Measurements from ENCODE around the gene PNPLA2.

PNPLA2 gene

DNA sequence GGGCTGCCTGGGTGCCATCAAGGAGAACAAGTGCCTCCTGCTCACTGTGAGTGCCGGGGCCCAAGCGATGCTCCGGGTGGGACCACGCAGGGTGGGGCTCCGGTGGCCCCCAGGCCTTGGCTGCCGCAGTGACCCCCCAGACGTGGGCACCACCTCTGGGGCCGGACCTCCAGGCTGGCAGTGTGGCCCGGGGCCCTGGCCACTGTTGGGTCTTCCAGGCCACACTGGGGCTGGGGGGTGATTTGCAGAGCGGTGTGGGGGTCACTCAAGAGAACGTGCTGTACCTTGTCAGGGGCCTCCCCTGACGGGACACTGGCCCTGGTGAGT lies 43.9 kb downstream of the PNPLA2 start:
- no peak for FAIRE-seq

DNA sequence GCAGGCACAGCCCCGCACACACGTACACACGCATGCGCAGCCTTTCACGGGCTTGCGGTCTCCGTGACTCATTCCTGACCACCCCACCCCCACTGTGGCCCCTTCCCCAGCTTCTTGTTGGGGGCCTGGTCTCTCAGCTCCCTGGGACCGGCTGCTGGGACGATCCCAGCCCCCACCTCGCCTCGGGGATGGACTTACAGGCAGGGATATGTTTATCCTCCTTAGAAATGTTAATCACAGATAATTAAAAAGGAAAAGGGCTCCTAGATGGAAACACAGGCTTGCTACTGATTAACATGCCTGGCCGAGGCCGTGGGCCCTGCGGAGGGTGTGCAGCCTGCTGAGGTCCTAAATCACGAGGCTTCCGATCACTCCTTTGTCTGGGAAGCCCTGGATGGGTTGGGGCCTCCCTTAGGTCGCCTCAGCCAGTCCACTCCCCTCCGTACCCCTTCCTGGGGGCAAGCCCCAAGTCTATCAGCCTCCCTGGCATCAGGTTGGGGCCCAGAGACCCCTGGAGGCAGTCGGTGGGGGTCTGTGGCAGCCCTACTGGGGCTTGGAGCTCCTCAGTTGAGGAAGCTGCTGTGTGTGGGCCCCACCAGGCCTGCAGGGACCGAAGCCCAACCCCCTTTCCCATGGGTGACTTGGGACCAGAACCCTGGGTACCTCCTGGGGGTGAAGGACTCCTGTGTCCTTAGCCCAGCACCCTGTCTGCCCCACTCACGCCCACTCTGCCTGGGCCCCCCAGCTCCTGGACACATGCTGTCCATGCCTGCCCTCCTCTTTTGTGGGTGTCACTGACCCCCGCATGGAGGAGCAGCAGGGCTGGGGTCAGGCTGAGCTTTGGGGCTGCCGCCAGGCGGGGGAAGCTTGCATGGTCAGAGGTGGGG lies 44.6 kb downstream of the PNPLA2 start:
- FAIRE-seq = no peak

DNA sequence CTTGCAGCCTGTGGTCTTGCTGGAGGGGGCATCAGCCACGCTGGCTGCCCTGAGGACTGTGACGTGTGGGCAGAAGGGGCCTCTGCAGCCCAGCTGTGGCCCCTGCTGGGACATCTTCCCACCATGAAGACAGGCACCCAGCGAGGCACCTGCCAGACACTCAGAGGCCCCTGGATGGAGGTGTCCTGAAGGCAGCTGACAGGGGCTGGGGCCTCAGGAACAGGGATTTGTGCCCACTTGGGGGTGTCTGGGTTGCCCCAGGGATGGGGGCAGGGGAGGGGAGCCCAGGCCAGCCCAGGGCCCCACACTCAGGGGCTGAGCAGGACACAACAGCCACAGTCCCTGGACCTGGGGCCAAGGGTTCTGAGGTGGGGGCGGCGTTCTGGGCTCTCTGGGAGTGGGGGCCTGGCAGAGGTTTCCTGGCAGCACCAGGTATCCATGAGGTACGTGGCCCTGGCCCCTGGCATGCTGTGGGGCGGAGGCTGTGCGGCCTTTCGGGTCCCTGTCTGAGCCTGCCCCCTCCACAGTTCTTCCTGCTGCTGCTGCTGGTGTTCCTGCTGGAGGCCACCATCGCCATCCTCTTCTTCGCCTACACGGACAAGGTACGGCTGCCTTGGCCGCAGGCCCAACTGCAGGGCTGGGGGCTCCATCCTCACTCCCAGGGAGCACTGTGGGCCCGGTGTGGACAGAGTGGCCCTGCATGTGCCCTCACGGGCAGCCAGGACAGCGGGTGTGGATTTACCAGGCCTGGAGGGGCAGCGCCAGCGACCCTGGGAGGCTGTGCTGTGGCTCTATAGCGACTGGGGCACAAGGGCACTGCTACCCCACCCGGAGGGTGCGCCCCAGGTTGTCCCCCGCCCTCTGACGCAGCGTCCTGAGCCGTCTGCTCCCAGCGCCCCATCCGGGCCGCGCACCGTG lies 45.5 kb downstream of the PNPLA2 start:
- FAIRE-seq = no peak

DNA sequence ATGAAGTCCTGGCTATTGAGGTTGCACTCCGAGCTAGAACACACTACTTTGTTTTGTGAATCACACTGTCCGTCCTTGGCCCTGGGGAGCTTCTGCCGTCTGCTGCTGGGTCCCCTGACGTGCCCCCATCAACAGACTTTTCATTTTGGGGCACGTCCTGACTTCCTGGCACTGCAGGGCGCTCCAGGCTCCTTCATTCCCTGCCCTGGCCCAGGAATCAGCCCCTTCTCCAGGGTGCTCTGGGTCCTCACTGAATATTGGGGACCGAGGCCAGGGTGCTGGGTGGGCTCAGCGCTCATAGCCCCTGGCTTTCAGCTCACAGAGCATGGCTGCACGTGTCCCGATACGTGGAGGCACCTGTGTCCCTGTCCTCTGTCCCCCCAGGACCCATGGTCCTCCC lies 46.2 kb downstream of the PNPLA2 start:
- FAIRE-seq = no peak

DNA sequence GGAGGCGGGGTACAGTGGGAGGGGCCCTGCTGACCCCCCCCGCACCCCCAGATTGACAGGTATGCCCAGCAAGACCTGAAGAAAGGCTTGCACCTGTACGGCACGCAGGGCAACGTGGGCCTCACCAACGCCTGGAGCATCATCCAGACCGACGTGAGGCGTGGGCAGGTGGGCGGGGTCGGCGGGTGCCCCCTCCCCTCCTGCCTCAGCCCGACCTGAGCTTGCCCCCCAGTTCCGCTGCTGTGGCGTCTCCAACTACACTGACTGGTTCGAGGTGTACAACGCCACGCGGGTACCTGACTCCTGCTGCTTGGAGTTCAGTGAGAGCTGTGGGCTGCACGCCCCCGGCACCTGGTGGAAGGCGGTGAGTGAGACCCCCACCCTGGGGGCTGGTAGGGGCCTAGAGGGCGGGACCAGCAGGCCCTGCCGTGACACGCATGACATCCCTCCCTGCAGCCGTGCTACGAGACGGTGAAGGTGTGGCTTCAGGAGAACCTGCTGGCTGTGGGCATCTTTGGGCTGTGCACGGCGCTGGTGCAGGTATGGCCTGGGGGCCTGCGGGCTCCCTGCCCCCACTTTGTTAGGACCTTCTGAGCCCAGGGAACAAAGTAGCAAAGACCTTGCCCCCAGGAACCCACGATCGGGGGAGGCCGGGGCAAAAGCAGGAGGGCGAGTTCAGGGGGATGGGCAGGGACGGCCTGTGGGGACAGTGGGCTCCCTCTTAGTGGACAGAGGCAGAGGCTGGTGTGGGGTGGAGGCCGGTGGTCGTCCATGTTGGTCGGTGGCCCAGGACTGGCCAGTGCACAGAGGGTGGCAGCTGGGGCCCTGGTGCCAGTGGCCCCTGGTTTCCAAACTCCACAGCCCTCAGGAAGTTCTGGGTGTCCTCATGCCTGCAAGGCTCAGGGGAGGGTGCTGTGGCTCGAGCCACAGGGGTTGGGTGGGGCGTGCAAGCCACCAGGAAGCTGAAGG lies 47.0 kb downstream of the PNPLA2 start:
- FAIRE-seq = no peak

DNA sequence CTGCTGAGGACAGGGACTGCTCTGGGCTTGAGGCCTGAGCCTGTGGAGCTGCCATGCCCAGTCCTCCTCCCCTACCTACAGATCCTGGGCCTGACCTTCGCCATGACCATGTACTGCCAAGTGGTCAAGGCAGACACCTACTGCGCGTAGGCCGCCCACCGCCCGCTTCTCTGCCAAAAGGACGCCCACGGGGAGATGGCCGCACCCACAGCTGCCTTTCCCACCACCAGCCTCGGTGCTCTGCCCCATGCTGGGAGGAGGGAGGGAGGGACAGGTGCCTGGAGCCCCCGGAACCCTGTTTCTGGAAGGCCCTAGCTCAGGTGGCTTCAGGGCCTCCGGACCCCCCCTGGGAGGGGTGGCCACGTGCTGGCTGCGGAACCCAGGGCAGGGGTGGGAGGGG lies 47.8 kb downstream of the PNPLA2 start:
- FAIRE-seq = no peak

DNA sequence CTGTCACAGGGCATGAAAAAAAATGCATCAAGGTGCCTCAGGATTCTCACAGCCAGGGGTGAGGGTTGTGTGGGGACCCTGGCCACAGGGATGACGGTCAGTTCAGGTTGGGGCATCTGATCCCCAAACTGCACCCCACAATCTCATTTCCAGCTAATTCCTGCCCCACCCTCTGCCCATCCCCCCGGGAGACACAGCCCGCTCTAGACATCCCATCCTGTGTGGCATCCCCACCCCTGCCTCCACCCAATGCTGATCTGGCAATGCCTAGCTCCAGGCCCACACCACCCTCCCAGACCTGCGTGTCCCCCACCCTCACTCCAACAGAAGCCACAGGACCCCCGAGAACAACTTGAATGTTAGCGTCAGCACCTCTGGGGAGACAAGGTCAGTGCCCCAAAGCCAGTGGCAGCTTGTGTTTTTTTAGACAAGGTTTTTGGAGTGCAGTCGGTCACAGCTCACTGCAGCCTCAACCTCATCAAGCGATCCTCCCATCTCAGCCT lies 49.2 kb downstream of the PNPLA2 start:
- FAIRE-seq = no peak

DNA sequence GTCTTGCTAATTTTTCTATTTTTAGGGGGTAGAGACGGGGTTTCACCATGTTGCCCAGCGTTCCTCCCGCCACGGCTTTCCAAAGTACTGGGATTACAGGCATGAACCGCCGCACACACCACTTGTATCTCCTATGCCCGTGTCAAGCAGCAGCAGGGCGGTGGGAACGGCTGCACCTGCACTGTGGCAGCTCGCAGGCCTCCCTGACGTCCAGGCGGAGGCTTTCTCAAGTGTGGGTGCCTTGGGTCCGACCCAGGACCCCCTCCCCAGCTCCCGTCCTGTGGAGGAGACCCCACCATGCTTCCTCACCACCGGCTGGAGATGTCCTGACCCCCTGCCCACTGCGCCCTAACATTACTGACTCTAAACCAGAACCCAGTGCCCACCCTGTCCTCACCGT lies 49.7 kb downstream of the PNPLA2 start:
- FAIRE-seq = no peak

DNA sequence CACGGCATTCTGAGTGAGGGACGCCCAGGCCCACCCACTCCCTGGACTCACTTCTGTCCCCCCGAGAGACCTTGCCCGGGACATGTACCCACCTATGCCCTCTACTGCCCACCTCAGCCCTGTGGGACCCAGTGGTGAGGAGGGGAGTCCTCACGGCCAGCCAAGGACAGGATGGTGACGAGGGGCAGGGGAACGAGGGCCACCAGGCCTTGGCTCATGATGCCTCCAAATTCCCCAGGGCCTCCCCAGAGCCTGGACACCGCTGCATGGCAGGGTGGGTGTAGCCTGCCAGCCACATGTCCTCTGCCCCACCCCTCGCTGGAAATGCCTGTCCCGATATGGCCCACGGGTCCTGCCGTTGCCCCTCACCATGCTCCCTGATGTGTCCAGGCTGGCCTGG lies 50.1 kb downstream of the PNPLA2 start:
- FAIRE-seq = no peak

DNA sequence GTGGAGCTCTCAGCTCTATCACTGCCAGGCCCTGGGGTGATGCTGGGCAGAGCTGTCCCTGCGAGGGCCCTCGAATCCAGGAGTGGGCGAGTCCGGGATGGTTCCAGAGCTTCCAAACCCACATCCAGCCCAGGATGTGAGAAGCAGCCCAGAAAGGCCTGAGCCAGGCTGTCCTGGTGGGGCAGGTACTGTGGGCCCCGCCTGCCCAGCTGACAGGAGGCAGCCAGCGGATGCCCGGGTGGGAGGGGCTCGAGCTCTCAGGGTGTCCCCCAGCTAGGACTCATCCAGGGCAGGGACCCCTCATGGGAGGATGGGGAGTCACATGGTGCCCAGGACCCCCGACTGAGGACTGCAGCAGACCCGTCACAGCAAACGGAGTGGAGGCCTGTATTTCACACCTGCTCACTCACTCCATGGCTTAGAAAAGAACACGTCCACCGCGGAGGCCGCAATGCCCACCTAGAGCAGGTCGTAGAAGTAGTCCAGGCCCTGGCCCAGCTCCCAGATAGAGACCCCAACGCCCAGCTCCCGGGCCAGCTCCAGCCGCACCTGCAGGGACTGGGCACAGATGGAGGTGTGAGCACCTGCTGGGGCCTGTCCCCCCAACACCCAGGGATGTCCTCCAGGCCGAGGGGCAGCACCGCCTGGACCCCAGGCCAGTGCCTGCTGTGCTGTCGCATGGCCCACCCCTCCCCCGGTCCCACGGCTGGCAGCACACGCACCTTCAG lies 50.8 kb downstream of the PNPLA2 start:
- no peak for FAIRE-seq

DNA sequence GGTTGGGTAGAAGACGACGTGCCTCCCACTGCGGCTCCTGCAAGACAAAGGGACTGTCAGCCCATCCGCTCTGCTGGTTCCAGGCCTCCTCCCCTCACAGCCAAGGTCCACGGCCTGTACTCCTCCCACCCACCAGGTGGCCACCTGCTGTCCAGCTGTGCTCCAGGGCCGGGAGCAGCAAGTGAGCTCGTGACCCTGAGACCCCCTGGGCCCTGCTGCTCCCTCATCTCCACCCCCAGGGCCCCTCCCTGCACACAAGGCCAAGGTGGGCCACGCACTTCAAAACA lies 51.4 kb downstream of the PNPLA2 start:
- no peak for FAIRE-seq

DNA sequence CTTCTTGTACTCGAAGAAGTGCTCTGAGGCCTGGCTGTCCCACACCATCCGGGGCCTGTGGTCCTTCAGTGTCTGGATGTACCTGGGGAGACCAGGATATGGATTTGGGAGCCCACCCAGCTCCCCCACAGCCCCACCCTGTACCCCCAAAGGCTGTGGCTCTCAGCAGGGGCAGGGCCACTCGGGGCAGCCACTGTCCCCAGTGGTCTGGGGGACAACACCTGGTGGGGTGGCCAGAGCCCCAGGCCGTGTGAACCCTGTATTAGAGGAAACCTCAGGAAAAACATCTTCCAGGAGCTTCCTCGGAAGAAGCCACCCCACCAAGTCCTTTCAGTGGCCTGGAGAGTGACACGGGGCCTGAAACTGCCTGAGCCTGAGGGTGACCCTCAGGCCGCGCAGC lies 51.7 kb downstream of the PNPLA2 start:
- no peak for FAIRE-seq

DNA sequence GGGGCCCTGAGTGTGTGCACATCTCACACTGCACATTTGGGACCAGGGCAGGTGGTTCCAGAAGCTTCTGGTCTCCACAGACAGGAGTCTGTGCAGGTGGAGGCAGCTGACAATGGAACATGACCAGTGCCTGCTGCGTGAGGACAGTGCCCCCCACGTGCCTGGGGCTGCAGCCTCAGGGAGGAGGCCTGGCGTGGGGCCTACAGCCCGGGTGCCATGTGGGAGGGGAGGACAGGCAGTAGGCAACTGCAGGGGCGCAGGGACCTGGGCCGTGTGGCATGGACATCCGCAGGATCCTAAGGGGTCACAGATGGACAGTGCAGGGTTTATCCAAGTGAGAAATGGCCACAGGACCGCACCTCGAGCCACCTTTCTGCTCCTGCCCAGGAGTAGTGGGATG lies 52.8 kb downstream of the PNPLA2 start:
- no peak for FAIRE-seq

DNA sequence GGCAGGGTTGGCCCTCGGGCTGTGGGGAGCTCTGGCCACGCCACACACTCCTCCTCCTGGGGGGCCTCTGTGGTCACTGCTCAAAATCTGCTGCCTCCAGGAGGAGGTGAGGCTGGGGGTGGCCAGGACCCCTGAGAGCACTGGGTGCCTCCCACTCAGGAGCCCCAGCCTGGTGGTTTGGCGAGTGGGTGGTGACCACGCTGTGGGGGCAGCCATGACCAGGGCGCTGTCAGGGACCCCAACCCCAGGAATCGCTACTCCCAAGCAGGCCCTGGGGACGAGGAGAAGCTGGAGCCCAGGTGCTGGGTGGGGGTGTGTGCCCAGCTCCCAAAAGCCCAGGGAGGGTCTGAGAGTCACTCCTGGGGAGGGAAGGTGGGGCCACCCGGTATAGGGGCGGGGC lies 54.1 kb downstream of the PNPLA2 start:
- FAIRE-seq = no peak

DNA sequence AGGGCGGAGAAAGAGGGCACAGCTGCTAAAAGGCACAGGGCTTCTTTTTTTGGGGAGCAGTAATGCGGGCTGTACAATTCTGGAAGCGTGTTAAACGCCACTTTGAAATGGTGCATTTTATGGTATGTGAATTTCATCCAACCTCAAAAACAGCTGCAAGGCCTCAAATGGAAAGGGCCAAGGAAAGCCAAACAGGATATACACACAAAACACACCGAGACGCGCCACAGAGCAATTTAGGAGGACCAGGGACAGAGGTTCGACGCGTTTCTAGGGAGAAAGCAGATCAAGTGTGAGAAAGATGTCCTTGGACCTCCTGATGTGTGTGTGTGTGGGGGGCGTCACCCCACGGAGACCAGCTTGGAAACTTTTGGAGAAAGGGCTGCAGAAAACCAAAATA lies 55.0 kb downstream of the PNPLA2 start:
- FAIRE-seq = no peak
